Caki2 (cell line): ENCODE measurements around the gene LENG8. TPM values are rescaled to one million over a fixed set of nuclear protein-coding genes. Genes with fewer than 3 reads are reported as not detected.
A peak's percentile ranks its signal among the peaks of the same experiment; 100 is the strongest.

ENCODE experiments used
- DNase-seq: peaks from one replicate; pipeline ENCODE4 v3.0.0-alpha.2; 2015; ENCODE audit warnings: low read depth
- in situ Hi-C: cut with HindIII; loops from 2 replicates; pipeline ENCODE4 v1.10.0; 2016; ENCODE audit warnings: low sequenced_read_pairs, low pct_unique_long_range_greater_than_20kb, mixed read lengths
- total RNA-seq: library from RNA; depleted of rRNA; stranded (reverse); fragments of >200 nt; shearing (Covaris generic); gene quantifications from 2 replicates; pipeline ENCODE4 v1.2.3, GENCODE V29; 2014; ENCODE audit warnings: low replicate concordance; rRNA removed

Gene LENG8
- total RNA-seq: 3.6 and 12.0 TPM in 2 replicates

DNA sequence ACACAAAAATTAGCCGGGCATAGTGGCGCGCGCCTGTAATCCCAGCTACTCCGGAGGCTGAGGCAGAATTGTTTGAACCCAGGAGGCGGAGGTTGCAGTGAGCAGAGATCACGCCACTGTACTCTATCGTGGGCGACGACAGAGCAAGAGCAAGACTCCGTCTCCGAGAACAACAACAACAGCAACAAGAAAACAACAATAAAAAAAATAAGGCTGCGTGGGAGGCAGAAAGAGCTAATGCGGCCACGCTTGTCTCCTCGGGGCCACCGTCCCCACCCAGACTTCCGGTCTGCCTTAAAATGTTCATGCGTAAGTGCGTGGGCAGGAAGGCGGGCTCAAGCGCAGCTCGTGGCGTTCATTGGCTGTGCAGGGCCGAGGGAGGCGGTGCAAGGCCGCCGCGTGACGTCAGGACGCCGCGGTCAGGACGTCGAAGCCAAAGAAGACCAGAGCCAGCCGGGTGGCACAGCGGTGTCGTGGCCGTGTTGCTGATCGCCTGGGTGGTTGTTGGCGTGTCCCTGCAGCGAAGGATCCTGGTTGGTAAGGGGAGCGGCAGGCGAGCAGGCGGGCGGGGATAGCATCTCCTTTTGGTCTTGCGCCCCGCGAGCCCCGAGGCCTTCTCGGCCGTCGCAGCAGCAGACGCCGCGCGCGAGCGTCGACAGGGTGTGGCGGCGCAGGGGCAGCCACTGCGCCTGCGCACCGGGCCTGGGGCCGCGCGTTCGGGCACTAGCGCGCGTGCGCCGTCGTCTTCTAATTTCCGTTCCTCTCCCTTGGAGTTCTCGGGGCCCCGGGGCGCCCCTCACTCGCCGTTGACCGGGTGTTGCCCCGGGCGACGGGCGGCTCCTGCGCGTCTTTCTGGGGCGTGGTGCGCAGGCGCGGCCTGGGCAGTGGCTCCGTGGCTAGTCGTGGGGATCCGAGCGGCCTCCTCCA lies at the start of gene LENG8:
TSS of gene LENG8 (plus strand) at position 426 of the 927 bp plus-strand sequence. CDS start 2,146 bp downstream, outside the sequence.
- peak; percentile 98 for DNase-seq
- in situ Hi-C loops: no loop called here

DNA sequence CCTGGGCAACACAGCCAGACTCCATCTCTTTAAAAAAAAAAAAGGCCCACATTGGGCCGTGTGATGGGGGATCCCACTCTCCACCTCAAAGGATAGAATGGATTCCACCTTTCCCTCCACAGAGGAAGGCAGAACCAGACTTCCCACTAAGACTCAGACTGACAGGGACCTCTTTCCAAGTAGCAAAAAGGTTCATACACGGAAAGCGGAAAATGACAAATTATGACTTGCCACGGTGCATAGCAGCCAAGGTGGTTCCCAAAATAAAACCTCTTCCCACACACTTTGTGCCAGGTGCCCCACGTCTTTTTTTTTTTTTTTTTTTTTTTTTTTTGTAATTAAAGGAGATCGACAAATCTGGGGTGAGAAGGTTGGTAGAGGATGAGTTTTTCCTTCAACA lies 48.1 kb upstream of the LENG8 start:
- DNase-seq: no peak
- in situ Hi-C loops: no loop called here

DNA sequence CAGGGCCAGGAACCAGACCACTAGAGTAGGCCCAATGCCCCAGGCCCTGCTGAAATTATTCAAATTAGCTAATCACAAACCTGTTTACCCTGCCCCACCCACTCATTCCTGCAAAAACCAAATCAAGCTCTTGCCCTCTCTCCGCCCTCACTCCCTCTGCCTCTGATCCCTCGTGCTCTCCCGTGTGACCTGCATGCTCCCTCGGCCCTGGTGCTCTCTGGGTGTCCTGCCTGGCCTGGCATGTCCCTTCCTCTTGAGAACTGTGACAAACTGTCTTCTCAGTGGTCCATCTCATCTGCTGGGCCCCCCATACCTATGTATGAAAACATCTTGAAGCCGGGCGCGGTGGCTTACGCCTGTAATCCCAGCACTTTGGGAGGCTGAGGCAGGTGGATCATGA lies 45.9 kb upstream of the LENG8 start:
- no peak for DNase-seq
- in situ Hi-C loops: no loop called here

DNA sequence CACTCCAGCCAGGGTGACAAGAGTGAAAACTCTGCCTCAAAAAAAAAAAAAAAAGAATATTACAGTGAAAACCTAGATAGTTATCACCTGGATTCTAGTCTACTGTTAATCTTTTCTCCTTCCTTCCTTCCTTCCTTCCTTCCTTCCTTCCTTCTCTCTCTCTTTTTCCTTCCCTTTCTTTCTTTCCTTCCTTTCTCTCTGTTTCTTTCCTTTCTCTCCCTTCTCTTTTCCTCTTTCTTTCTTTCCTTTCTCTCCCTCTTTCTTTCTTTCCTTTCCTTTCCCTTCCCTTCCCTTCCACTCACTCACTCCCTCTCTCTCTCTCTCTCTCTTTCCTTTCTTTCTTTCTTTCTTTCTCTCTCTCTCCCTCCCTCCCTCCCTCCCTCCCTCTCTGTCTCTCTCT lies 43.4 kb upstream of the LENG8 start:
- DNase-seq: no peak
- in situ Hi-C loops: no loop called here

DNA sequence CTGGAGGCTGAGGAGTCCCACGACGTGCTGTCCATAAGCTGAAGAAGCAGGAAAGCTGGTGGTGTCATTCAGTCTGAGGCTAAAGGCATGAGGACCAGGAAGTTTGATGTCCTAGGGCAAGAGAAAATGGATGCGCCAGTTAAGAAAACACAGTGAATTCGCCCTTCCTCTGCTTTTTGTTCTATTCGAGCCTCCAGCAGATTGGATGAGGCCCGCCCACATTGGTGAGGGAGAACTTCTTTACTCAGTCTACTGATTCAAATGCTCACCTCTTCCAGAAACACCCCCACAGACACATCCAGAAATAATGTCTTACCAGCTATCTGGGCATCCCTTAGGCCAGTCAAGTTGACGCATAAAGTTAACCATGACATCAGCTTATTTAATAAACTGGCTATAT lies 41.2 kb upstream of the LENG8 start:
- no peak for DNase-seq
- in situ Hi-C loops: no loop called here

DNA sequence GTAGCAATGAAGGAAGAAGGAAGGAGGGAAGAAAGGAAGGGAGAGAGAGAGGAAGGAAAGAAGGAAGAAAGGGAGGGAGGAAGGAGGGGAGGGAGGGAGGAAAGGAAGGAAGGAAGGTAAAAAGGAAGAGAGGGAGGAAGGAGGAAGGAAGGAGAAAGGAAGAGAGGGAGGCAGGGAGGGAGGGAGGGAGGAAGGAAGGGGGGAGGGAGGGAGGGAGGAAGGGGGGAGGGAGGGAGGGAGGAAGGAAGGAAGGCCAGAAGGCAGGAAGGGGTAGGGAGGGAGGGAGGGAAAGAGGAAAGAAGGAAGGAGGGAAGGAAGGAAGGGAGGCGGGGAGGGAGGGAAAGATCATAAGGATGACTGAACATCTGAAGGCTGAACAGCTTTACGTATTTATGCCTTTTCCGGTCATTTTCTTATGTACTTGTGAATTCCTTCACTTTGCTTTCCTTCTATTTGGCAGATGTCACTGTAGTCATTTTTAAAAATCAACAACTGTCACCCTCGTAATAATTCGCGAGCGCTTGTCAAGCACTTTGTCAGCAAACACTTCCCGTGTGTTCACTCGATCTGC lies 40.5 kb upstream of the LENG8 start:
- in situ Hi-C loops: no loop called here

DNA sequence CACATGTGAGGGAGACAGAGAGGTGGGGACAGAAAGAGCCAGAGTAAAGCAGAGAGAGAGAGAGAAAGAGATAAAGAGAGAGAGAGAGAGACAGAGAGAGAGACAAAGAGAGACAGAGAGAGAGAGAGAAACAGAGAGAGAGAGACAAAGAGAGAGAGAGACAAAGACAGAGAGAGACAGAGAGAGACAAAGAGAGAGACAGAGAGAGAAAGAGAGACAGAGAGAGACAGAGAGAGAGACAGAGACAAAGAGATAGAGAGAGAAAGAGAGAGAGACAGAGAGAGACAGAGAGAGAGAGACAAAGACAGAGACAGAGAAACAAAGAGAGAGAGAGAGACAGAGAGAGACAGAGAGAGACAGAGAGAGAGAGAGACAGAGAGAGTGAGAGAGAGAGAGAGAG lies 38.0 kb upstream of the LENG8 start:
- DNase-seq: no peak
- in situ Hi-C loops: no loop called here

More for the DNA sequence above, 40.5 kb upstream of the LENG8 start:
- no peak for DNase-seq

DNA sequence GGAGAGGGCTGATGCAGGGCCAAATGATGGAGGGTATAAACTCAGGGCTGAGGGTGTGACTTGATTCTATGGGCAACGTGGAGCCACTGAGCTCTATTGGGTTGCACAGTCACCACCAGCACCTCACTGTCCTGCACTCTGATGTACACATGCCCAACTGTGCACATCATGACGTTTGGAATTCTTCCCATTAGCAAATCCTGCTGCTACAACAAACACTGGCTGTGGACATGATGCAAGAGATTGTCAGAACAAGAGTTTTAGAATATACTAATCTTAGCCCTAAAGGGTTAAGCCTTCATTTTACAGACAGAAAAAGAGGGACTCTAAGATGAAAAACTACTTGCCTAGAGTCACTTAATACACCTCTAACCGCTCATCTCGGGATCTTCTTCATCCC lies 36.1 kb upstream of the LENG8 start:
- in situ Hi-C loops: no loop called here
- DNase-seq: no peak

DNA sequence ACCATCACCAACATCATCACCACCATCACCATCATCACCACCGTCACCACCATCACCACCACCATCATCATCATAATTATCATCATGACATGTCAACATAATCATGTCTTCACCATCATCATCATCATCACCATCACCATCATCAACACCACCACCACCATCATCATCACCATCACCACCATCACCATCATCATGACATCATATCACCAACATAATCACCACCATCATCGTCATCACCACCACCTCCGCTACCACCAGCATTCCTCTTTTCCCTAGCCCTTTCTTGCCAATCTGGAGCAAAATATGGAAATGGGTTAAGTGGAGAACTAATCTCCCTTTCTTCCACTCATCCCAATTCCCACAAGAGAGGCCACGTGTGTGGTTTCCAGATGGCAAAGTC lies 34.8 kb upstream of the LENG8 start:
- DNase-seq: no peak
- in situ Hi-C loops: no loop called here

DNA sequence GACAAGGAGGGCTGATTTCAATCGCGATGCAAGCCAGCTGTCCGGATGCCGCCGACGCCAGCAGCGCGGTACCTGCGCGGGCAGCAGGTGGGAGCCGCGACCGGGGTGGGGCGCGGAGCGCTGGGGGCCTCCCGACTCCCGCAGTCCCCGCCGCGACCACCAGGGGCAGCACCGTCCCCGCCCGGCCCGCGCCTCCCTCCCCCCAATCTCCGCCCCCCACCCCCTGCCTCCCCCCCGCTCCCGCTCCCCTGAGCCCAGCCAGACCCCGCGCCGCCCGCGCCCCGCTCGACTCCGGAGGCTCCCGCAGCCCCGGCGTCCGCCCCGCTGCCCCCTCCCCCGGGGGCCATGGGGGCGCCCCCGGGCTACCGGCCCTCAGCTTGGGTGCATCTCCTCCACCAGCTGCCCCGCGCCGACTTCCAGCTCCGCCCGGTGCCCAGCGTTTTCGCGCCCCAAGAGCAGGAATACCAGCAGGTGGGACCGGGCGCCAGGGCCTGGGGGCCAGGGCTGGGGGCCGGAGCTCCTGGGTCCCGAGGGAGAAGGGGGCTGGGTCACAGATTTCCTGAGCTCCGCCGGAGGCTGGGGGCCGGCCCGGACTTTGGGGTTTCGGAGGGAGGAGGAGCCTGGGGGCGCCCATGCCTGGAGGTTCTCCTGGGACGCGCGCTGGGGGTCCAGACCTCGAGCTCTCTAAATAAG lies 33.6 kb upstream of the LENG8 start, which contains the start of gene TTYH1:
TSS of gene TTYH1 (plus strand) at position 257 of the 693 bp plus-strand sequence. CDS start at position 346, 89 bp downstream.
- no peak for DNase-seq
- in situ Hi-C loops: no loop called here

DNA sequence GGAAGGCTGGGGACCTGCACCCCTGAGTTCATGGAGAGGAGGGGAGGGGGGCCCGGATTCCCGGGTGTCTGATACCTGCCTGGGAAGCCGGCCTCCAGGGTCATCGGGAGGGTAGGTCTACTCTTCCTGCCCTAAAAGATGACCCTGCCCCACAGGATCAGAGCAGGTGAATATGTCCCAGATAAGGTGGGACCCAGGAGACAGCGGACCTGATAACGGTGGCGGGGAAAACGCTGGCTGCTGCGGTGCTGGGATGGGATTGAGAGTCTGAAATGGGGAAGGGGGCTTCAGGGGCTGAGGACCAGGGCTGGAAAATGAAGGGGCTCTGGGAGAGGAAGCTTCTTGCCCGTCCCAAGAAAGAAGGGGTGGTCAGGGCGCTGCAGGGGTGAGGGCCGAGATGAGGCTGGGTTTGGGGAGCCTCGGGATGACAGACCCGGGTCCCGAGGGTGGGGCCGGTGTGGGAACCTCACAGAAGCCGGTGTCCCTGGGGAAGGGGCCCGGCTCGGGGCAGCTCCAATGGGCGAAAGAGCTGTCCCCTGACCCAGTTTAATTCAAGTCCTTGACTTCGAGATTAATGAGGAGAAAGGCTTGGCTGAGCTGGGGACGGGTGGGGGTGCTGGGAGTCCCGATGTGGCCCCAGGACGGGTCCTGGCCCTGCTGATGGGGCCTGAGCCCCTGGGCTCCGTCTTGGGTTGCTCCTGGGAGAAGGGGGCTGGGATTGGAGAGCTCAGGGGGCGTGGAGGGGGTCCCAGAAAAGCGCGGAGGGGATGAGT lies 32.9 kb upstream of the LENG8 start:
- in situ Hi-C loops: no loop called here
- no peak for DNase-seq

DNA sequence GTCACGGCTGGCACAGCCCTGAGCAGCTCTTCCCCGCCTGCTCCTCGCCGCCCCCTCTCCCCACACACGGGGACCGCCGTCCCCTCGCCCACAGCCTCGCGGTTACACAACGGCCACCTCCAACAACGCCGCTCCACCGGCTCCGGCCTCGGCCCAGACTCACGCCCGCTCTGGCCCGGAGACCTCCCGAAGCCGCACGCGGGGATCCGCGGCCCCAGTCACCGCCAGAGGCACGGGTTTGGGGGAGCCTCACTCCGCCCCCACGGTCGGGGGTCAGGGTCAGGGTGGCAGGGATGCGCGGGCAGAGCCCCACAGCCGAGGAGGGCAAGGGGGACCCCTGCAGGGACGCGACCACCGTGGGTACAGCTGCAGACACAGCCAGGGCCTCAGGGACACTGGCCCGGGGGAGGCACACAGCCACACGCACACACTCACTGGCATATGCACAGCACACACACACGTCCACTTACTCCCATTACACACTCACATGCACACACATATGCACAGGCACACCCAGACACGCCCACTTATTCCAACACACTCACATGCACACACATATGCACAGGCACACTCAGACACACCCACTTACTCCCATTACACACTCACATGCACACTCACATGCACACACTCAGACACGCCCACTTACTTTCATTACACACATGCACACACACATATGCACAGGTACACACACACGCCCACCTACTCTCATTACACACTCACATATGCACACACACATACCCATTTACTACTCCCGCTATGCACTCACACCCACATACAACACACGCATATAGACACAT lies 32.1 kb upstream of the LENG8 start:
- DNase-seq: no peak
- in situ Hi-C loops: no loop called here

DNA sequence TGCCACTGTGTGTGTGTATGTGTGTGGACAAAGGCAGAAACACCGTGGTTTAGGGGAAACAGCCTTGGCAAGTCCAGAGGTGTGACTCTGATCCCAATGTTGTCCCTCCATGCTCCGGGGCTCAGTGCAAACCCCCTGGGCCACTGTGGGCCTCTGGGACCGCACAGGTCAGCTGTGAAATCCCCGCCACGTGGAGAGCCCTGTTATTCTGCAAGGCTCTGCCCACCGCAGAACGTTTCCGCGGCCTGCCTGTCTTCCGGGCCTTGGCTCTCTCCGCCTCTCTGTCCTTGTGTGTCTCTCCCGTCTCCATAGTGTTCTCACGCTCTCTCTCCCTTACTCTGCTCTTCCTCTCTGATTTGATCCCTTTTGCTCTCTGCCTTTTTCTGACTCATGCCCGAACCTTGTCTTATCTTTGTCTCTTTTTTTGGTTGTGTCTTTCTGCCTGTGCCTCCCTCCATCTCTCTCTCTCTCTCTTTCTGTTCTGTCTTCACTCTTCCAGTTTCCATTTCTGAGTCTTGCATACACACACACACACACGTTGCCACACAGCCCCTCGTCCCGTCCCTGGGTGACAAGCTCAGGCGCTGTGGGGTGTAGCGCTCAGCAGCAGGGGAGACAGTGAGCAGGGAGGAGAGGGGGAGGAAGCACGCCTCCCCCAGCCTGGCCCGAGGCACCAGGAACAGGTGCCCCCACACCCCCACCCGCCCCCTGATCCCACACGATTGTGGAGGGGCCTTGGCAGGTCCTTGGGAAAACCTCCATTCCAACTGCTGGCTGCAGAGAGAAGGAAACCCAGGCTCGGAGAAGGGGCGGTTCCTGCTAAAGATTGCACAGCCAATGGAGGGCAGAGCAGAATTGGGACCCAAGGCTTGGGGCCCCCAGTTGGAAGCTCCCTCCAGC lies 30.7 kb upstream of the LENG8 start:
- no peak for DNase-seq

DNA sequence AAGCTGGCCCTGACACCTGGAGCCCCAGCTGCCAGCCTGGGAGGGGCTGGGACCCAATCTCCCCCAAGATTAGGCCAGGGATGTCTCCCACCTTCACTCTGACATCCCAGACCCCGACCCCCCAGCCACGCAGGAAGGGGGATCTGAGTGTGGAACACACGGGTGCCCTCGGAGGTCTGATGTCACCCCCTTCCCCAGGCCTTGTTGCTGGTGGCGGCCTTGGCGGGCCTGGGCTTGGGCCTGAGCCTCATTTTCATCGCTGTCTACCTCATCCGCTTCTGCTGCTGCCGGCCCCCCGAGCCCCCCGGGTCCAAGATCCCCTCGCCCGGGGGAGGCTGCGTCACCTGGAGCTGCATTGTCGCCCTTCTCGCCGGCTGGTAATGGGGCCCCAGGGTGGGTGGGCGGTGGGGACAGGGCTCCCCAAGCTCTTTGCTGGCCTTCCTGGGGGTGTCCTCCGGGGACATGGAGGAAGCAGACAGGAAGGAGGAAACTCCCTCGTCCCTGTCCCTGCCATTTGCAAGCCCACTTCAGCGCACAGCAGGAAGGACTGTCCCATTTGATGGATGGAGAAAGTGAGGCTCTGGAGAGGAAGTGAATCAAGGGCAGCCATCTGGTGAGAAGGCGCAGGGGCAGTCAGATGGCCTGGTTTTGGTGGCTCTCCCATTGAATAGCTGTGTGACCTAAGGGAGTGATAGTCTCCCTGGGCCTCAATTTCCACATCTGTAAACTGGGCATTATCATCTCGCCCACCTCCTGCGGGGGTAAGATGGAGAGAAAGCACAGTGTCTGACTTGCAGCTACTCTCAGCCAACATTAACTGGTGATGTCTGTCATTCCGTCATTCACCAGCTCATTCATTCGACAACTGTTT lies 29.8 kb upstream of the LENG8 start:
- in situ Hi-C loops: no loop called here
- DNase-seq: no peak

More for the DNA sequence above, 30.7 kb upstream of the LENG8 start:
- in situ Hi-C loops: no loop called here

DNA sequence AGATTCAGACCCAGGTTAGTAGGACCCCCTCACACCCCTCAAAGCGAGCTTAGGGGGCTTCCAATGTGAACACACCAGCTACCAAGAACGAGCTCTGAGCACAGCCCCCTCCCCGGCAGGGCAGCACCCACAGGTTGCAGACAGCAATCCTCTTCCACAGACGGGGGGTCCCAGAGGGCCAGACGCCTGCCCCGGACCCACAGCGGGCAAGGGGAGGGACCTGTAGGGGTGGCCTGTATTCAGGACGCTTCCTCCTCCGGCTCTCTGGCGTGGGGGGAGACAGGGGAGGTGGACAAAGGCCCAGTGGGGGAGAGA lies 29.0 kb upstream of the LENG8 start:
- in situ Hi-C loops: no loop called here
- no peak for DNase-seq
